ENCODE measurements around the gene ECE1.

ECE1 gene

DNA sequence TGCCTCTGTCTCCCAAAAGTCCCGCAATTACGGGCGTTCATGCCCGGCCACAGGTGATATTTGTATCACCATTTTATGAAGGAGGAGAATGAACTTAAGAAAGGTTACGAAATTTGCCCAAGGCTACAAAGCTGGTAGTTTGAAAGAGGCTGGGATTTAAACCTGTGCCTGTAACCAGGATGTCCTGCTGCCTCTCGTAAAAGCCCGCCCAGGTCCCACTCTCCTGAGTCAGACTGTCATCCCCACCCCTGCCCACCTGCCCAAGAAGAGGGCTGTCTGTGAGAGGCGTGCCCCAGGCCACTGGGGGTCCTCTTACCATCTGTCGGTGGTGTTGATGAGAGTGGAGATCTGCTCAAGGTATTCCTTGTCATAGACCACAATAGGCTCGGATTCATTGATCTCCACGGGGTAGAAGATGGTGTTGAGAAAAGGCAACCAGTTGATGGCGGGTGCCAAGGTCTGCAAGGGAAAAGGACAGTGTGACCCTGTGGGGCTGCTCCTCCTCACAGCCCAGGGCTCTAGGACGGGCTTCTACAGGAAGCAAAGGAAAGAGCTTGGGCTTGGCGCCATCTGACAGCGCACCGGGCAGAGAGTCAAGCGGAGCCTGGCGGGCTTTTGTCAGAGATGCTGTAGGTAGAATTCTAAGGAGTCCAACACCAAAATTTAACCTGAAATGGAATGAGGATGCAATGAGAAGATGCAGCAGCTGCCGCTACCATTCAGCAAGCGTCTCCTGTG lies 43.2 kb downstream of the ECE1 start:
- no peak for DNase-seq (ENCODE audit: low spot score)
- Histone ChIP-seq H3K79me1 (ENCODE audit: low read depth, low read length) (no peaks in the 10 kb centered on the region), H3K14ac (ENCODE audit: low read length) (no peak overlapping the region), H3K23ac (ENCODE audit: low read depth, low read length, poor library complexity) (no peak overlapping the region), H3K9ac (ENCODE audit: low read depth, low read length, poor library complexity) (no peak overlapping the region), H2BK5ac (ENCODE audit: low read length) (no peak overlapping the region), H2AK5ac (ENCODE audit: low read depth, low read length) (no peak overlapping the region), H3K4me3 (ENCODE audit: low read length in 2 of 2) (no peak overlapping the region), H2AFZ (ENCODE audit: low read length) (no peak overlapping the region), H3K9me3 (replicated peaks in 1 of 2; ENCODE audit: control insufficient read depth in 2 of 2, insufficient read depth in 1 of 2, low read depth in 1 of 2, low read length in 2 of 2) (no peaks in the 10 kb centered on the region), H3K4ac (ENCODE audit: low read length) (no peak overlapping the region), H3K18ac (ENCODE audit: low read length) (no peak overlapping the region), H3K27ac (replicated peaks; ENCODE audit: low read length) (no peak overlapping the region), H3K4me2 (ENCODE audit: insufficient read depth, low read length, poor library complexity, severe bottlenecking) (no peak overlapping the region), H4K8ac (ENCODE audit: low read depth, low read length) (no peak overlapping the region), H2BK12ac (ENCODE audit: low read length) (no peak overlapping the region), H3K27me3 (ENCODE audit: control insufficient read depth in 3 of 3, insufficient read depth in 3 of 3, low read depth in 1 of 3, low read length in 3 of 3) (no peaks in the 10 kb centered on the region), H3K4me1 (ENCODE audit: control insufficient read depth in 2 of 2, insufficient read depth in 1 of 2, low read depth in 1 of 2, low read length in 2 of 2) (peaks cover 0 to 1% of the 10 kb centered on the region in 2 donors), H3K36me3 (replicated peaks in 1 of 2; ENCODE audit: control insufficient read depth in 2 of 2, insufficient read depth in 2 of 2, low read length in 2 of 2) (peaks cover 3 to 44% of the 10 kb centered on the region in 2 donors), H4K91ac (ENCODE audit: low read depth, low read length, poor library complexity) (no peak overlapping the region), H2BK120ac (ENCODE audit: low read depth, low read length) (no peak overlapping the region), H2BK15ac (ENCODE audit: low read length) (no peak overlapping the region)
- WGBS, 2 donors (ENCODE audit: extremely low coverage in 2 of 2, insufficient read length in 2 of 2, insufficient replicate concordance in 1 of 2) = no CpG with 5 or more reads among the region's 20 CpGs

DNA sequence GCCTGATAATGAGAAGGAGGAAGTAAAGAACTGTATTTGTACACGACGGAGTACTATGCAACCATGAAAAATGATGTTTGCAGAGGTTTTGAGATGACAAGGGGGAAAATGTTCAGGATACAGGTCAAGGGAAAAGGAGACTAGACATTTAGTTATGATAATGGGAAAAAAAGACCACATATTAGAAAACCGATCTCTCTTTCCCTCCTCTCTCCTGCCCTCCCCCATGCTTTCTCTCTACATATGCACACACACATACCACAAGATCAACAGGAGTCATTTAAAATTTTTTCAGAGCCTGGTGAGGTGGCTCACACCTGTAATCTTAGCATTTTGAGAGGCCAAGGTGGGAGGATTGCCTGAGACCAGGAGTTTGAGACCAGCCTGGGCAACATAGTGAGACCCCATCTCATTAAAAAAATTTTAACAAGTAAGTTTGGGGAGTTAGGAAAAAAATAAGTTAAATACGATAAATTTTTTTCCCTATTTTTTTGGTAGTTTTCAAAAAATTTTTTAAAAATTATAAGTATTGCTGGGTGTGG lies 44.5 kb downstream of the ECE1 start:
- H3K27ac ChIP-seq (replicated peaks; ENCODE audit: low read length) = no peak overlapping the region
- no peak overlapping the region for H4K91ac ChIP-seq (ENCODE audit: low read depth, low read length, poor library complexity)
- no peaks in the 10 kb centered on the region for H3K9me3 ChIP-seq (replicated peaks in 1 of 2; ENCODE audit: control insufficient read depth in 2 of 2, insufficient read depth in 1 of 2, low read depth in 1 of 2, low read length in 2 of 2)
- no peak overlapping the region for H2BK5ac ChIP-seq (ENCODE audit: low read length)
- H3K9ac ChIP-seq (ENCODE audit: low read depth, low read length, poor library complexity) = no peak overlapping the region
- peaks cover 3 to 39% of the 10 kb centered on the region in 2 donors for H3K36me3 ChIP-seq (replicated peaks in 1 of 2; ENCODE audit: control insufficient read depth in 2 of 2, insufficient read depth in 2 of 2, low read length in 2 of 2)
- H2BK12ac ChIP-seq (ENCODE audit: low read length) = no peak overlapping the region
- no peak overlapping the region for H3K14ac ChIP-seq (ENCODE audit: low read length)
- H2BK120ac ChIP-seq (ENCODE audit: low read depth, low read length) = no peak overlapping the region
- no peak overlapping the region for H2AFZ ChIP-seq (ENCODE audit: low read length)
- 100% methylated on average over 1 of the region's 4 CpGs; no CpG with 5 or more reads in 1 of the 2 donors for WGBS, 2 donors (ENCODE audit: extremely low coverage in 2 of 2, insufficient read length in 2 of 2, insufficient replicate concordance in 1 of 2)
- H3K18ac ChIP-seq (ENCODE audit: low read length) = no peak overlapping the region
- H3K4me3 ChIP-seq (ENCODE audit: low read length in 2 of 2) = no peak overlapping the region
- H3K4ac ChIP-seq (ENCODE audit: low read length) = no peak overlapping the region
- H3K4me2 ChIP-seq (ENCODE audit: insufficient read depth, low read length, poor library complexity, severe bottlenecking) = no peak overlapping the region
- DNase-seq (ENCODE audit: low spot score) = no peak
- H3K79me1 ChIP-seq (ENCODE audit: low read depth, low read length) = no peaks in the 10 kb centered on the region
- no peaks in the 10 kb centered on the region for H3K27me3 ChIP-seq (ENCODE audit: control insufficient read depth in 3 of 3, insufficient read depth in 3 of 3, low read depth in 1 of 3, low read length in 3 of 3)
- peaks cover 0 to 3% of the 10 kb centered on the region in 2 donors for H3K4me1 ChIP-seq (ENCODE audit: control insufficient read depth in 2 of 2, insufficient read depth in 1 of 2, low read depth in 1 of 2, low read length in 2 of 2)
- H4K8ac ChIP-seq (ENCODE audit: low read depth, low read length) = no peak overlapping the region
- H2AK5ac ChIP-seq (ENCODE audit: low read depth, low read length) = no peak overlapping the region
- H3K23ac ChIP-seq (ENCODE audit: low read depth, low read length, poor library complexity) = no peak overlapping the region
- H2BK15ac ChIP-seq (ENCODE audit: low read length) = no peak overlapping the region

- no peak overlapping the region for H2BK12ac ChIP-seq (ENCODE audit: low read length)
- H3K18ac ChIP-seq (ENCODE audit: low read length) = no peak overlapping the region
- DNase-seq (ENCODE audit: low spot score) = no peak
- no peaks in the 10 kb centered on the region for H3K79me1 ChIP-seq (ENCODE audit: low read depth, low read length)
- H3K4me3 ChIP-seq (ENCODE audit: low read length in 2 of 2) = no peak overlapping the region
- no peak overlapping the region for H2AFZ ChIP-seq (ENCODE audit: low read length)
- no peak overlapping the region for H2BK120ac ChIP-seq (ENCODE audit: low read depth, low read length)
- H3K27ac ChIP-seq (replicated peaks; ENCODE audit: low read length) = no peak overlapping the region
- H3K27me3 ChIP-seq (ENCODE audit: control insufficient read depth in 3 of 3, insufficient read depth in 3 of 3, low read depth in 1 of 3, low read length in 3 of 3) = no peaks in the 10 kb centered on the region
- H4K91ac ChIP-seq (ENCODE audit: low read depth, low read length, poor library complexity) = no peak overlapping the region
- H3K14ac ChIP-seq (ENCODE audit: low read length) = no peak overlapping the region
- no peak overlapping the region for H3K4ac ChIP-seq (ENCODE audit: low read length)
- H3K4me2 ChIP-seq (ENCODE audit: insufficient read depth, low read length, poor library complexity, severe bottlenecking) = no peak overlapping the region
- H3K9me3 ChIP-seq (replicated peaks in 1 of 2; ENCODE audit: control insufficient read depth in 2 of 2, insufficient read depth in 1 of 2, low read depth in 1 of 2, low read length in 2 of 2) = no peaks in the 10 kb centered on the region
- no peak overlapping the region for H3K23ac ChIP-seq (ENCODE audit: low read depth, low read length, poor library complexity)
- H3K9ac ChIP-seq (ENCODE audit: low read depth, low read length, poor library complexity) = no peak overlapping the region
- WGBS, 2 donors (ENCODE audit: extremely low coverage in 2 of 2, insufficient read length in 2 of 2, insufficient replicate concordance in 1 of 2) = no CpG with 5 or more reads among the region's 11 CpGs
- H4K8ac ChIP-seq (ENCODE audit: low read depth, low read length) = no peak overlapping the region
- no peak overlapping the region for H2AK5ac ChIP-seq (ENCODE audit: low read depth, low read length)
- H3K36me3 ChIP-seq (replicated peaks in 1 of 2; ENCODE audit: control insufficient read depth in 2 of 2, insufficient read depth in 2 of 2, low read length in 2 of 2) = peaks cover 3 to 35% of the 10 kb centered on the region in 2 donors
- H2BK15ac ChIP-seq (ENCODE audit: low read length) = no peak overlapping the region
- H3K4me1 ChIP-seq (ENCODE audit: control insufficient read depth in 2 of 2, insufficient read depth in 1 of 2, low read depth in 1 of 2, low read length in 2 of 2) = peaks cover 0 to 3% of the 10 kb centered on the region in 2 donors
- H2BK5ac ChIP-seq (ENCODE audit: low read length) = no peak overlapping the region
Measured at GRCh38 chr1:21244986-21245687, 45.1 kb downstream of the ECE1 start.

- Histone ChIP-seq H4K91ac (ENCODE audit: low read depth, low read length, poor library complexity) (no peak overlapping the region), H3K9me3 (replicated peaks in 1 of 2; ENCODE audit: control insufficient read depth in 2 of 2, insufficient read depth in 1 of 2, low read depth in 1 of 2, low read length in 2 of 2) (no peaks in the 10 kb centered on the region), H3K79me1 (ENCODE audit: low read depth, low read length) (no peaks in the 10 kb centered on the region), H3K27me3 (ENCODE audit: control insufficient read depth in 3 of 3, insufficient read depth in 3 of 3, low read depth in 1 of 3, low read length in 3 of 3) (no peaks in the 10 kb centered on the region), H3K23ac (ENCODE audit: low read depth, low read length, poor library complexity) (no peak overlapping the region), H4K8ac (ENCODE audit: low read depth, low read length) (no peak overlapping the region), H3K4me1 (ENCODE audit: control insufficient read depth in 2 of 2, insufficient read depth in 1 of 2, low read depth in 1 of 2, low read length in 2 of 2) (peaks cover 0 to 3% of the 10 kb centered on the region in 2 donors), H3K18ac (ENCODE audit: low read length) (no peak overlapping the region), H2BK12ac (ENCODE audit: low read length) (no peak overlapping the region), H2BK15ac (ENCODE audit: low read length) (no peak overlapping the region), H2BK5ac (ENCODE audit: low read length) (no peak overlapping the region), H3K4me2 (ENCODE audit: insufficient read depth, low read length, poor library complexity, severe bottlenecking) (no peak overlapping the region), H2BK120ac (ENCODE audit: low read depth, low read length) (no peak overlapping the region), H3K14ac (ENCODE audit: low read length) (no peak overlapping the region), H2AK5ac (ENCODE audit: low read depth, low read length) (no peak overlapping the region), H3K36me3 (replicated peaks in 1 of 2; ENCODE audit: control insufficient read depth in 2 of 2, insufficient read depth in 2 of 2, low read length in 2 of 2) (peaks cover 3 to 34% of the 10 kb centered on the region in 2 donors), H3K9ac (ENCODE audit: low read depth, low read length, poor library complexity) (no peak overlapping the region), H2AFZ (ENCODE audit: low read length) (no peak overlapping the region), H3K27ac (replicated peaks; ENCODE audit: low read length) (no peak overlapping the region), H3K4me3 (ENCODE audit: low read length in 2 of 2) (no peak overlapping the region), H3K4ac (ENCODE audit: low read length) (peak overlapping the region; percentile 31)
- no CpG with 5 or more reads among the region's 10 CpGs for WGBS, 2 donors (ENCODE audit: extremely low coverage in 2 of 2, insufficient read length in 2 of 2, insufficient replicate concordance in 1 of 2)
- DNase-seq (ENCODE audit: low spot score) = no peak
Measured at GRCh38 chr1:21244154-21244553, 46.1 kb downstream of the ECE1 start.

Measured in neuronal stem cell (in vitro differentiated cells).